Activated CD8-positive, alpha-beta memory T cell treated with anti-CD3 and anti-CD28 coated beads, Interleukin-2, amount 10 ng/mL, durations not matched to agents 7 days and 5 days (primary cell): ENCODE data around the gene ZNF275. TPM values are rescaled to one million over a fixed set of nuclear protein-coding genes. Genes with fewer than 3 reads are reported as not detected.
"Not testable (repeated sequence)": the region's sequence is repeated elsewhere in the genome, so short reads cannot be mapped to it uniquely, and the experiment has no call there.

ENCODE experiments used
- ATAC-seq: fragments of 150-1000 bp; cut with Tn5 transposase; one replicate; pipeline ENCODE4 v1.10.0; 2021; ENCODE audit warnings: moderate library complexity
- CTCF ChIA-PET: fragments of 350-600 bp; sonication (Branson Sonifier 250); formaldehyde crosslinking; loops from one replicate; lab custom pipeline; 2021; ENCODE audit warnings: antibody characterized with exemption; lab: Charles Lee
- DNase-seq: peaks from one replicate; pipeline ENCODE4 v3.0.0-alpha.2; 2020
- H3K27ac Mint-ChIP-seq: one replicate; pipeline ENCODE4 v1.8.0; 2021; ENCODE audit warnings: mild to moderate bottlenecking, mixed read lengths
- H3K27me3 Mint-ChIP-seq: one replicate; pipeline ENCODE4 v1.8.0; 2021; ENCODE audit warnings: mixed read lengths
- H3K36me3 Mint-ChIP-seq: one replicate; pipeline ENCODE4 v1.8.0; 2021; ENCODE audit warnings: mild to moderate bottlenecking, mixed read lengths
- H3K4me1 Mint-ChIP-seq: one replicate; pipeline ENCODE4 v1.8.0; 2021; ENCODE audit warnings: mixed read lengths
- H3K4me3 Mint-ChIP-seq: one replicate; pipeline ENCODE4 v1.8.0; 2021; ENCODE audit warnings: mild to moderate bottlenecking, moderate library complexity, mixed read lengths
- H3K9me3 Mint-ChIP-seq: one replicate; pipeline ENCODE4 v1.8.0; 2022; ENCODE audit warnings: low read depth, mixed read lengths
- total RNA-seq, 2 experiments: library from RNA; stranded (reverse); gene quantifications; one replicate each; pipeline ENCODE4 v1.2.3, GENCODE V29; 2021

ZNF275 gene
- total RNA-seq, 2 experiments from 2014 or later, result 11.8 to 11.9 TPM

GRCh38 chrX:153307276-153308178, 26.4 kb upstream of the ZNF275 start:
- Mint-ChIP-seq H3K27ac (no peak overlapping the region), H3K4me3 (no peak overlapping the region), H3K4me1 (no peaks in the 10 kb centered on the region), H3K36me3 (no peaks in the 10 kb centered on the region), H3K27me3 (peaks cover 20% of the 10 kb centered on the region), H3K9me3 (no peaks in the 10 kb centered on the region)
- no peak for ATAC-seq
- no peak for DNase-seq
- CTCF ChIA-PET, result no interaction called here

- CTCF ChIA-PET, result no interaction called here
- Mint-ChIP-seq H3K9me3 (no peaks in the 10 kb centered on the region), H3K4me1 (no peaks in the 10 kb centered on the region), H3K27me3 (no peaks in the 10 kb centered on the region), H3K27ac (no peak overlapping the region), H3K36me3 (no peaks in the 10 kb centered on the region), H3K4me3 (no peak overlapping the region)
- ATAC-seq, result no peak
- no peak for DNase-seq
These were observed 23.1 kb upstream of the ZNF275 start for GRCh38 chrX:153310901-153311300.

GRCh38 chrX:153312041-153312440, 21.9 kb upstream of the ZNF275 start:
- Mint-ChIP-seq H3K9me3 (no peaks in the 10 kb centered on the region), H3K27ac (no peak overlapping the region), H3K36me3 (no peaks in the 10 kb centered on the region), H3K4me1 (no peaks in the 10 kb centered on the region), H3K4me3 (no peak overlapping the region), H3K27me3 (no peaks in the 10 kb centered on the region)
- CTCF ChIA-PET, result no interaction called here
- ATAC-seq, result no peak
- DNase-seq, result no peak

- Mint-ChIP-seq H3K4me1 (no peaks in the 10 kb centered on the region), H3K4me3 (no peak overlapping the region), H3K9me3 (no peaks in the 10 kb centered on the region), H3K36me3 (no peaks in the 10 kb centered on the region), H3K27me3 (no peaks in the 10 kb centered on the region), H3K27ac (no peak overlapping the region)
- CTCF ChIA-PET, result no interaction called here
- DNase-seq (no peak), ATAC-seq (no peak)
These were observed 21.1 kb upstream of the ZNF275 start for GRCh38 chrX:153312842-153313241.

GRCh38 chrX:153317306-153317705, 16.6 kb upstream of the ZNF275 start:
- Mint-ChIP-seq H3K27ac (no peak overlapping the region), H3K36me3 (no peaks in the 10 kb centered on the region), H3K27me3 (peaks cover 9% of the 10 kb centered on the region), H3K9me3 (no peaks in the 10 kb centered on the region), H3K4me3 (no peak overlapping the region), H3K4me1 (no peaks in the 10 kb centered on the region)
- no peak for ATAC-seq
- no peak for DNase-seq
- CTCF ChIA-PET, result no interaction called here

- Mint-ChIP-seq H3K4me1 (no peaks in the 10 kb centered on the region), H3K4me3 (no peak overlapping the region), H3K27me3 (peaks cover 10% of the 10 kb centered on the region), H3K9me3 (no peaks in the 10 kb centered on the region), H3K36me3 (no peaks in the 10 kb centered on the region), H3K27ac (no peak overlapping the region)
- no peak for ATAC-seq
- no peak for DNase-seq
- CTCF ChIA-PET, result no interaction called here
These were observed 15.8 kb upstream of the ZNF275 start for GRCh38 chrX:153317996-153318722.

- H3K4me1 Mint-ChIP-seq, result no peaks in the 10 kb centered on the region
- no peak overlapping the region for H3K4me3 Mint-ChIP-seq
- no peaks in the 10 kb centered on the region for H3K9me3 Mint-ChIP-seq
- CTCF ChIA-PET, result no interaction called here
- H3K27ac Mint-ChIP-seq, result no peak overlapping the region
- H3K36me3 Mint-ChIP-seq, result no peaks in the 10 kb centered on the region
- DNase-seq, result no peak
- H3K27me3 Mint-ChIP-seq, result peaks cover 14% of the 10 kb centered on the region
- ATAC-seq, result no peak
These were observed 15.1 kb upstream of the ZNF275 start for GRCh38 chrX:153318811-153319210.

- DNase-seq, result no peak
- no peaks in the 10 kb centered on the region for H3K9me3 Mint-ChIP-seq
These were observed 14.5 kb upstream of the ZNF275 start for GRCh38 chrX:153319295-153320046.

GRCh38 chrX:153320047-153320443, 13.9 kb upstream of the ZNF275 start:
- H3K9me3 Mint-ChIP-seq, CTCF ChIA-PET, DNase-seq, ATAC-seq, H3K27ac Mint-ChIP-seq, H3K4me1 Mint-ChIP-seq, H3K4me3 Mint-ChIP-seq, H3K36me3 Mint-ChIP-seq: not testable (repeated sequence)
- peaks cover 25% of the 10 kb centered on the region for H3K27me3 Mint-ChIP-seq

More at GRCh38 chrX:153319295-153320046, 14.5 kb upstream of the ZNF275 start:
- H3K4me1 Mint-ChIP-seq, result no peaks in the 10 kb centered on the region
- CTCF ChIA-PET, result no interaction called here
- no peaks in the 10 kb centered on the region for H3K36me3 Mint-ChIP-seq
- H3K4me3 Mint-ChIP-seq, result no peak overlapping the region
- H3K27me3 Mint-ChIP-seq, result peaks cover 20% of the 10 kb centered on the region
- H3K27ac Mint-ChIP-seq, result no peak overlapping the region
- no peak for ATAC-seq

GRCh38 chrX:153320555-153321184, 13.3 kb upstream of the ZNF275 start:
- CTCF ChIA-PET, result no interaction called here
- Mint-ChIP-seq H3K36me3 (no peaks in the 10 kb centered on the region), H3K9me3 (no peaks in the 10 kb centered on the region), H3K27me3 (peaks cover 31% of the 10 kb centered on the region), H3K27ac (no peak overlapping the region), H3K4me3 (no peak overlapping the region), H3K4me1 (no peaks in the 10 kb centered on the region)
- ATAC-seq (no peak), DNase-seq (no peak)

- CTCF ChIA-PET, result no interaction called here
- ATAC-seq (no peak), DNase-seq (no peak)
- Mint-ChIP-seq H3K9me3 (no peaks in the 10 kb centered on the region), H3K27ac (no peak within 1 kb of the TSS), H3K27me3 (peaks cover 38% of the 10 kb centered on the region), H3K4me3 (no peak within 1 kb of the TSS), H3K36me3 (no peaks in the 10 kb centered on the region), H3K4me1 (no peaks in the 10 kb centered on the region)
These were observed 12.4 kb upstream of the ZNF275 start, which contains the start of gene PNMA6F for GRCh38 chrX:153321381-153322124. PNMA6F (minus strand) TSS chrX:153321767; CDS start chrX:153320674, 1,093 bp downstream.

GRCh38 chrX:153327561-153327960, 6.4 kb upstream of the ZNF275 start:
- H3K27me3 Mint-ChIP-seq, result peaks cover 55% of the 10 kb centered on the region
- DNase-seq (no peak), ATAC-seq (no peak)
- CTCF ChIA-PET, result no interaction called here
- H3K36me3 Mint-ChIP-seq, result no peaks in the 10 kb centered on the region
- H3K4me3 Mint-ChIP-seq, result no peak overlapping the region
- H3K4me1 Mint-ChIP-seq, result peaks cover 2% of the 10 kb centered on the region
- no peaks in the 10 kb centered on the region for H3K9me3 Mint-ChIP-seq
- H3K27ac Mint-ChIP-seq, result no peak overlapping the region
